ENCODE measurements around the gene AUTS2.

Gene AUTS2

DNA sequence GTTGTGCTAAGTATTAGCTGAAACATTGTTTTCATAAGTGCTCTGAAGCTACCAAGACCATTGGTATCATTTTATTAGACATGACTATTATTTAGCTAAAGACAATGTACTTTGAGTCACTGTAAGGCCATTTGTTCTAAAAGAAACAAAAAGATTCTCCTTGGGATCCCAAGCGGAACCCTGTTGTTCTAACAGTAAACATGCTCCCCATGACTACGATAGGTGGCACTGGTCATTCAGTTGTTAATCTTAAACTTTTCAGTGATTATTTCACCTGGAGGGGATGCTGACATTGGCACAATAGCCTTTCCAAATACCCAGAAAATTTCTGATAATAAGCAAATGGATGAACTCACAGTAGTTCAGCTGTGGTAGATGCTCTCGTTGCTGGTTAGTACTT is 715.0 kb downstream of the AUTS2 start:
- no peak for FAIRE-seq
- no peak for TF ChIP-seq TAF1 (IDR thresholded peaks at IDR 0.05; ENCODE audit: borderline replicate concordance, low read depth, low read length)
- no peak for TF ChIP-seq POLR2A (IDR thresholded peaks at IDR 0.05; ENCODE audit: low read depth, low read length)
- no peak for TF ChIP-seq POLR2AphosphoS5 (IDR thresholded peaks at IDR 0.05; ENCODE audit: low read depth, low read length)
- no peak for DNase-seq (ENCODE audit: insufficient read length)

DNA sequence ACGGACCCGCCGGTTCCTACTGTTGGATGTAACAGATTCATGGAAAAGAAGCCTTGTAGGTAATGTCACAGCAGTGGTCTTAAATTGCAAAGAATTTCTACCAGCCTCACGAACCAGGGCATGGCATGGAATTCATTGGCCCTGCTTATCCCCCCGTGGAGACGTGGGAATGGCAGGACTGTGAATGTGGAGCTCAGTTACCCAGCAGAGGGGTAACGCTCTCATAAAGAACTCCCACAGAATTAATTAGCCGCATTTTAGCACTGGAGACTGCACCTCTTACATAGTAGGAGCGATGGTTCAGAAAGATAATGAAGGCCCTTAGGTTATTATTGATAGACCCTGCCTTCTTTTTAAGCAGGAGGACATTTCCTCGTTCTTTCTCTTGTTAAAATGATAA is 715.4 kb downstream of the AUTS2 start:
- FAIRE-seq = no peak
- no peak for TF ChIP-seq POLR2AphosphoS5 (IDR thresholded peaks at IDR 0.05; ENCODE audit: low read depth, low read length)
- TF ChIP-seq POLR2A (IDR thresholded peaks at IDR 0.05; ENCODE audit: low read depth, low read length) = no peak
- no peak for TF ChIP-seq TAF1 (IDR thresholded peaks at IDR 0.05; ENCODE audit: borderline replicate concordance, low read depth, low read length)
- DNase-seq (ENCODE audit: insufficient read length) = no peak

DNA sequence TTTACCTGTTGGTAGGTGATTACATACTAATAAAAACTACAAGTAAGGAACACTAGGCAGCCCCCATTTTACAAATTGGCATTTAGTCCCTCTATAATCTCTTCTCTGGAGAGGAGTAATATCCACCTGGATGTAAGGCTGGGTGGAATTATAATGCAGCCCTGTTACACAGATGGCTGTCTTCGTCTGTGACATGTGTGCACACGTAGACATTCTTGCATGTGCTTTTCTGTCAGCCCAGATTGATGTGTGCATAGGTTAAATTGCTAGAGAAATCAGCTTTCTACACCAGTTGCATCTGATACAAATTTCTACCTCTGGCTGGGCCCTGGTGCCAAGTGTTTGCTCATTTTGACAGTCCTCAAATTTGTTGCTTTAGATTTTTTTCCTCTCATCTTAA is 715.9 kb downstream of the AUTS2 start:
- DNase-seq (ENCODE audit: insufficient read length) (no peak), FAIRE-seq (no peak)
- TF ChIP-seq TAF1 (IDR thresholded peaks at IDR 0.05; ENCODE audit: borderline replicate concordance, low read depth, low read length) = no peak
- TF ChIP-seq POLR2A (IDR thresholded peaks at IDR 0.05; ENCODE audit: low read depth, low read length) = no peak
- no peak for TF ChIP-seq POLR2AphosphoS5 (IDR thresholded peaks at IDR 0.05; ENCODE audit: low read depth, low read length)

DNA sequence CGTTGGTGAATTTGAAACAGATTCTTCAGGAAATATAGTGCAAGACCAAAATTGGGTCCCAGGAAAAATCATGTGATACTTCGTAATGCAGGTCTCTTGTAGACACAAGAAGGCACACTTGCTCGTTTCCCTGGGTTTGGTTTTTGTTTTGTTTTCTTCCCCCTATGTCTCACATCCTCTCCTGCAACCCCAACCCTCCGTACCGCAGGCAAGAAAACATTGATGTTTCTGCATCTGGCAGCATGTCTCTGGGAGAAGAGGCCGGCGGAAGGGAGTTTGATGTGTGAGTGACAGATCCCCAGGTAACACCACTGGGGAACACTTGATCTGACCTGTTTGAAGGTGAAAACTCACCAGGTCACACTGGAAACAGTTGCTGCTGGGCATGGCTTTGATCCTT is 718.5 kb downstream of the AUTS2 start:
- TF ChIP-seq TAF1 (IDR thresholded peaks at IDR 0.05; ENCODE audit: borderline replicate concordance, low read depth, low read length) = no peak
- no peak for TF ChIP-seq POLR2AphosphoS5 (IDR thresholded peaks at IDR 0.05; ENCODE audit: low read depth, low read length)
- FAIRE-seq (no peak), DNase-seq (ENCODE audit: insufficient read length) (no peak)

DNA sequence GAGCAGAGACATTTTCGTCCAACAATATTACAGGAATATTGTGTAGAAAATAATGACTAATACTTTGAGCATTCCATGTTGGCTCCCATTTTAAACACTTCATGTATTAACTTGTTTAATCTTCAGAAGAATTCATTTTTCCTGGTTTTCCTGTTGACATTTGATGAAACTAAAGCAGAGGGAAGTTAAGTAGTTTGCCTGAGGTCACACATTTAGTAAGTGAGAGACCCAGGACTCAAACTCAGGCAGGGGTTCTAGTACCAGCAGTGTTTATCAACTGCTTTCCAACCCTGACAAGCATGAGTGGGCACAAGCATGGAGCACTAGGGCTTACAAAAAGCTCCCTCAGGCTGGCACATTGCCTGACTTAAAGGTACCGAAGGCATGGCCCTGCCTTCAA is 719.1 kb downstream of the AUTS2 start:
- no peak for FAIRE-seq
- no peak for DNase-seq (ENCODE audit: insufficient read length)
- no peak for TF ChIP-seq POLR2A (IDR thresholded peaks at IDR 0.05; ENCODE audit: low read depth, low read length)

DNA sequence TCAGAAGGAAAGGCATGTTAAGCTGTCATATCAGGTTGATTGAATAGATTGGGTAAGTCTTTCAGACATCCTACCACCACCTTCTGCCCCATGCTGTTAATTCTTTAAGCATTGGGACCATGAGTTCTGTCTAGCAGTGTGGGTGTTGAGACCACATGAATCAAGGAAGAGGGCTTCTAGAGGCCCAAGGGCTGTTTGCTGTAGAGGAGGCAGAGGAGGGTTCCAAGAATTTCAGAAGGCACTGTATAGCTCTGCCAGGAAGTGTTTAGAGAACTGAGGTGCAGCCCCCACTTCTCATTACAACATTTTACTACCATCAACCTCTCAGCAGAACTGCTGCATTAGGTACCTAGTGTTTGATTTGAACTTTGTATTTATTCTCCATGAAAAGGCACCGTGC is 720.2 kb downstream of the AUTS2 start:
- FAIRE-seq = no peak
- TF ChIP-seq POLR2AphosphoS5 (IDR thresholded peaks at IDR 0.05; ENCODE audit: low read depth, low read length) (no peak), POLR2A (IDR thresholded peaks at IDR 0.05; ENCODE audit: low read depth, low read length) (no peak), TAF1 (IDR thresholded peaks at IDR 0.05; ENCODE audit: borderline replicate concordance, low read depth, low read length) (no peak)
- no peak for DNase-seq (ENCODE audit: insufficient read length)

DNA sequence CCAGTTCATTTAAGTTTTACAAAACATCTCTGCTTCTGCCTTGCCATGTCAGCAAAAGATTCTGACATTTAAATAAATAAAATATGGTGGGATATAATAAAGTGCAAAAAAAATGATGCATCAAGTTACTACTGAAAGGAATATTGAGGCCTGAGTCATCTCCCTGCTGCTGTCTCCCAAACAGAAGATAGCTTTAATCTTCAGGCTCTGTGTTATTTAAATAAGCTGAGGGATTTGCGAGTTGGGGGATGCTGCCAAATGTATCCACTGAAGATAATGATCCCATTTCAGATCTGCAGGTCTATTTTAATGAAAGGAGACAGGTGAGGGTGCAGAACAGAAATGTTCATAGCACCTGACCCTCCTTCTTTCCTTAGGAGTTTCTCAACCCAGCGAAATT is 720.8 kb downstream of the AUTS2 start:
- no peak for FAIRE-seq
- TF ChIP-seq POLR2A (IDR thresholded peaks at IDR 0.05; ENCODE audit: low read depth, low read length) = no peak
- no peak for TF ChIP-seq TAF1 (IDR thresholded peaks at IDR 0.05; ENCODE audit: borderline replicate concordance, low read depth, low read length)
- TF ChIP-seq POLR2AphosphoS5 (IDR thresholded peaks at IDR 0.05; ENCODE audit: low read depth, low read length) = no peak
- no peak for DNase-seq (ENCODE audit: insufficient read length)

DNA sequence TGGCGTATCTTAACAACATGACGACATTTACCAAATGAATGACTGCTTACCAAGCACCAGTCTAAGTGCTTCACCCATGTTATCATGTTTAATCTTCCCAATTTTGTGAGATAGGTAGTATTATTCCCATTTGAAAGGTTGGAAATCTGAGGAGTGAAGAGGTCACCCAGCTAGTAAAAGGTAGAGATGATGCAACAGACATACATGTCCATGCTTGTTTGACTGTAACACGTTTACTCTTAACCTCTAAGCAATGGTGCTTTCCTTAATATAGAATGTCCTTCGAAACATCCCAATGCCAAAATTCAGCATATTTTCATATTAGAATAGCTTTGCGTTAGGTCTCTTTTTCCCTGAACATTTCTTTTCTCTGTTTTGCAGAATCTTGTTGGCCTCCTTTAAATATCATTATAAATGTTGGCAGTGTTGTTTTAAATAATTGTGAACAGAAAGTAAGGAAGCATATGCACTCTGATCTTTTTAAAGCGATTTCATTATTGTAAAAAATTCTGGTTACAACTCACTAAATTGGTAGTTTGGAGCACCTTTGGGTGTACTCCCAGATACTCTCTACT is 722.8 kb downstream of the AUTS2 start:
- TF ChIP-seq POLR2A (IDR thresholded peaks at IDR 0.05; ENCODE audit: low read depth, low read length) (no peak), TAF1 (IDR thresholded peaks at IDR 0.05; ENCODE audit: borderline replicate concordance, low read depth, low read length) (no peak), POLR2AphosphoS5 (IDR thresholded peaks at IDR 0.05; ENCODE audit: low read depth, low read length) (no peak)
- DNase-seq (ENCODE audit: insufficient read length) (no peak), FAIRE-seq (no peak)

DNA sequence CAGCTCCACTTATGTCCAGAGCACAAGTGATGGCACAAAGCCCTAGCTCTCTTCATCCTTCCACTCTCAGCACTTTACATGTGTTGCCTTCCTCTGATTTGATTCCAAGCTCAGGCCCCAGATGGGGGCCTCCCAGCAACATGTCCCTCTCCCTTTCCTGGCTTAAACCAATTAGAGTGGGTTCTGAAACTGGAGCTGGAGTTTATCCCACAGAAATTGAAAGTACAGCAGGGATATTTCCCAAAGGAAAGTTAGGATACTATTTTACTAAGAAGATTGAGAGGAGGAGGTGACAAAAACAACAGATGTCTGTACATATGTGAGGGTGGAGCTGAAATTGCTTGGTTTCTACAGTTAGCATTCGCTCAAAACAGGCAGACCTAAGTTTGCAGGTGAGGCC is 724.6 kb downstream of the AUTS2 start:
- TF ChIP-seq TAF1 (IDR thresholded peaks at IDR 0.05; ENCODE audit: borderline replicate concordance, low read depth, low read length) (no peak), POLR2A (IDR thresholded peaks at IDR 0.05; ENCODE audit: low read depth, low read length) (no peak), POLR2AphosphoS5 (IDR thresholded peaks at IDR 0.05; ENCODE audit: low read depth, low read length) (no peak)
- DNase-seq (ENCODE audit: insufficient read length) (no peak), FAIRE-seq (no peak)

DNA sequence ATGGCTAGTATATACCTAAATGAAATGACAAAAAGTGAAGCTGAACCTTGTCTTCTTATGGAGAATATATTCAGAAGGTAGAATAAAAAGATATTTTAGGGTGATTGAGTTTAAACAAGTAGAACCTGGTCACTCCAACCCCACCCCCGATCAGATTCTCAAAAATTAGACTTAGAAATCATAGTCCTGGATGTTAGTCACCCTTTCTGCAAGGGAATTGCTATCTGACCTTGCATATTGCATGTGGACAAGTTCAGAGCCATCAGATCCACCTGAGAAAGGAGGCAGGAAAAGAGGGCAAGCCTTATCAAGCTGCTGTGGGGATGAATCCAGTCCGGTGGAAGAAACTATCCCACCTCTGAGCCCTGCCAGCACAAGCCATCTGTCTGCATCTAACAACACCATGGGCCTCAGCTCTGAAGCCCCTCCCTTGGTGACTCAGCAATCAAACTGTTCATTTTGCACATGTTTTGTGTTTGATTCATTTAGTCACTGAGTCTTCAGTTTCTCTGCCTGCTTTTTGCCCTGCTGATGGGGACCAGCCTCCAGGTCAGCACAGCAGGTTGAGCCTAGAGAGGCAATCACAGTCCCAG is 727.3 kb downstream of the AUTS2 start:
- FAIRE-seq (no peak), DNase-seq (ENCODE audit: insufficient read length) (no peak)
- TF ChIP-seq POLR2AphosphoS5 (IDR thresholded peaks at IDR 0.05; ENCODE audit: low read depth, low read length) (no peak), POLR2A (IDR thresholded peaks at IDR 0.05; ENCODE audit: low read depth, low read length) (no peak), TAF1 (IDR thresholded peaks at IDR 0.05; ENCODE audit: borderline replicate concordance, low read depth, low read length) (no peak)

DNA sequence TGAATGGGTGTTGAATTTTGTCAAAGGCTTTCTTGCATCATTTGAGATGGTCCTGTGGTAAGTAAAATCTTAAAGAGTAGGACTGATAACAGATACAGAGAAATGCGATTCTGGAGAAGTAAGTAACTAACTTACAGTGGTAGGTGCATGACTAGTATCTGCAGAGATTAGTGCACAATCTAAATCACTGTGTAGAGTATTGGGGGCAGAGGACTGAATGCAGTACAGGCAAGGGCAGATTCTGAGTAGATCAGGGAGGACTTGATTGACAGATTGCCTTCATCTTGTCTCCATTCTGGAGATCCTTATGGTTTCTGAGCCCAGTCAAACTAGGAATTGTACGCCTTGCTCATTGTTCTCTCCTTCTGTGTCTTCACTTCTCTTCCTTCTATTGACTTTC is 736.0 kb downstream of the AUTS2 start:
- DNase-seq (ENCODE audit: insufficient read length) (no peak), FAIRE-seq (no peak)
- TF ChIP-seq TAF1 (IDR thresholded peaks at IDR 0.05; ENCODE audit: borderline replicate concordance, low read depth, low read length) (no peak), POLR2AphosphoS5 (IDR thresholded peaks at IDR 0.05; ENCODE audit: low read depth, low read length) (no peak), POLR2A (IDR thresholded peaks at IDR 0.05; ENCODE audit: low read depth, low read length) (no peak)

DNA sequence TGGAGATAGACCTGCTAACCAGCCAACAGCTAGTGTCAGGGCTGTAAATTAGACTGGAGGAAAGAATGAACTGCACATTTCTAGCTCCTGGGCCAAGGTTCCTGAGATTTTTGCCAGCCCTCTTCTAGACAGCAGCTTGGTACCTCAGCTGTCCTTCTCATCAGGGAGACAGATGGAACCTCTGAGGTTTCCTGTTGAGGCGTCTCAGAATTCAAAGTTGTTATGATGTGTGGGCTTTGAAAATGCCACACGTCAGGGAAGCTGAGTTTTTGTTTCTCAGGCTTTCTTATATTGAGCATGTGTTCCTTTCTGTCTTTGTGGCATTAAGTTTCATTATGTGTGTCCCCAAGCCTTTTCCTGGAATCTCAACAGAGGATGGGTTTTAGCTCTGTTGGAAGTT is 736.6 kb downstream of the AUTS2 start:
- DNase-seq (ENCODE audit: insufficient read length) (no peak), FAIRE-seq (no peak)
- TF ChIP-seq POLR2AphosphoS5 (IDR thresholded peaks at IDR 0.05; ENCODE audit: low read depth, low read length) (no peak), TAF1 (IDR thresholded peaks at IDR 0.05; ENCODE audit: borderline replicate concordance, low read depth, low read length) (no peak)

DNA sequence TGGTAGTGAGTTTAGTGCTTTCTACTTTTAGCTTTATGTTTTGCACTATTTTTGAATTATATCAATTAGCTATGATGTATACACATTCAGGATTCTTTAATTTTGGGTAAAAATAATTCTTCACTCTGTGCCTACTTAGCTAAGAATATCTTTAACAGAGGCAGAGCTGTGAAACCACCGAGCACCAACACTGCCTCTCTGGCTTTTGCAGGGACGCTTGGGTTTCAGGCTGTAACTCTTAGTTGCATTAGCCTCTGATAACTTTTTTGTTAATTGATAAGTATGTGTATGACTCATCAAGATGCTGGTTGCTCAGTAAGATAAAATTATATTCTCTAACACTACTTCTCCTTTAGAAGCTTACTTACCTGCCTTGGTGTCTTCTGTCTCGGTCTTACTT is 738.3 kb downstream of the AUTS2 start:
- DNase-seq (ENCODE audit: insufficient read length) = no peak
- no peak for TF ChIP-seq POLR2AphosphoS5 (IDR thresholded peaks at IDR 0.05; ENCODE audit: low read depth, low read length)
- TF ChIP-seq TAF1 (IDR thresholded peaks at IDR 0.05; ENCODE audit: borderline replicate concordance, low read depth, low read length) = no peak
- TF ChIP-seq POLR2A (IDR thresholded peaks at IDR 0.05; ENCODE audit: low read depth, low read length) = no peak
- FAIRE-seq = no peak
